ENCODE measurements around the gene PHACTR3. TPM values are rescaled to one million over a fixed set of nuclear protein-coding genes. Genes with fewer than 3 reads are reported as not detected.

Gene PHACTR3
- total RNA-seq, 6 experiments from 2014 or later: 0.12 to 0.35 (median 0.23) TPM; not detected in 2

DNA sequence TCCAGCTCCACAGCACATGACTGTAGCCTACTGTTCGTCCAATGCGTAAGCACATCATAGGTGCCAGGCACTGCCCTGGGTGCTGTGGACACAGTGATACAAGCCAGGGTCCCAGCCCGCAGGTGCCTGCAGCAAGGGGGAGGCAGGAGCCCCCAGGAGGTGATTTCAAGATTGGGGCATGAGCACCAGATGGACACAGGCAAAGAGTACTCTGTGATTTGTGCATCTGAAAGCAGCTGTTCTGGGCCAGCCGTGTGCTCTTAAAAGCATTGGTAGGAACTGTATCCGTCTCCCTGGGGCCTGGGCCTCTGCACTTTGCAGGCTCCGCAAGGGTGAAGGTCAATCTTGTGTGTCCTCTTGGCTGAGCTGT, 179.3 kb downstream of the PHACTR3 start:
- intact Hi-C loops (cut with DNase I): no loop called here
- no peak for DNase-seq
- 56% methylated on average over 3 of the region's 6 CpGs for WGBS (ENCODE audit: insufficient coverage, low coverage, low lambda C conversion rate, missing lambda C conversion rate)

DNA sequence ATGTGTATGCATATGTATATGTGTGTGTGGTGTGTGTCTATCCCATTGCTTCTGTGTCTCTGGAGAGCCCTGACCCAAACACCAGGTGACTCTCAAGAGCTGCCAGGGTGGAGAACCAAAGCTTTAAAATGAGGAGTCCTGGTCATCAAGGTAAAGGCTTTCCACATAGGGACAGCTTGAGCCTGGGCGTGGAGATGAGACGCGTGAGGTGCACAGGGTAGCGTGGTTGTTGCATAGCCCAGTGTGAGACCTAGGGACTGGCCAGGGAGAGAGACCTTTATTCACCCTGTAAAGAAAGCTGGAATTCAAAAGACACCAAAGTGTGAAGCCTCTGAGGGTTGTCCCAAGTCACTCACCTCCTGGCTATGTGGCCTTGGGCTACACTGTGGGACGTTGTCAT, 180.0 kb downstream of the PHACTR3 start:
- DNase-seq: no peak
- H3K27me3 ChIP-seq: no peaks in the 10 kb centered on the region
- intact Hi-C loops (cut with DNase I): no loop called here
- no peak for ATAC-seq
- no peak overlapping the region for H3K4me3 ChIP-seq
- no peaks in the 10 kb centered on the region for H3K4me1 ChIP-seq
- H3K9me3 ChIP-seq: no peaks in the 10 kb centered on the region
- H3K36me3 ChIP-seq: no peaks in the 10 kb centered on the region
- H3K27ac ChIP-seq: no peak overlapping the region
- WGBS (ENCODE audit: insufficient coverage, low coverage, low lambda C conversion rate, missing lambda C conversion rate): 72% methylated on average over 2 of the region's 5 CpGs
- no peak for TF ChIP-seq POLR2A (IDR thresholded peaks at IDR 0.05)
- TF ChIP-seq, protein P1, sequence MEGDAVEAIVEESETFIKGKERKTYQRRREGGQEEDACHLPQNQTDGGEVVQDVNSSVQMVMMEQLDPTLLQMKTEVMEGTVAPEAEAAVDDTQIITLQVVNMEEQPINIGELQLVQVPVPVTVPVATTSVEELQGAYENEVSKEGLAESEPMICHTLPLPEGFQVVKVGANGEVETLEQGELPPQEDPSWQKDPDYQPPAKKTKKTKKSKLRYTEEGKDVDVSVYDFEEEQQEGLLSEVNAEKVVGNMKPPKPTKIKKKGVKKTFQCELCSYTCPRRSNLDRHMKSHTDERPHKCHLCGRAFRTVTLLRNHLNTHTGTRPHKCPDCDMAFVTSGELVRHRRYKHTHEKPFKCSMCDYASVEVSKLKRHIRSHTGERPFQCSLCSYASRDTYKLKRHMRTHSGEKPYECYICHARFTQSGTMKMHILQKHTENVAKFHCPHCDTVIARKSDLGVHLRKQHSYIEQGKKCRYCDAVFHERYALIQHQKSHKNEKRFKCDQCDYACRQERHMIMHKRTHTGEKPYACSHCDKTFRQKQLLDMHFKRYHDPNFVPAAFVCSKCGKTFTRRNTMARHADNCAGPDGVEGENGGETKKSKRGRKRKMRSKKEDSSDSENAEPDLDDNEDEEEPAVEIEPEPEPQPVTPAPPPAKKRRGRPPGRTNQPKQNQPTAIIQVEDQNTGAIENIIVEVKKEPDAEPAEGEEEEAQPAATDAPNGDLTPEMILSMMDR (IDR thresholded peaks at IDR 0.05): no peak

More for the DNA sequence above, 179.3 kb downstream of the PHACTR3 start:
- TF ChIP-seq POLR2A (IDR thresholded peaks at IDR 0.05): no peak
- Histone ChIP-seq H3K27ac (no peak overlapping the region), H3K4me3 (no peak overlapping the region), H3K36me3 (no peaks in the 10 kb centered on the region), H3K4me1 (no peaks in the 10 kb centered on the region), H3K27me3 (no peaks in the 10 kb centered on the region), H3K9me3 (no peaks in the 10 kb centered on the region)
- ATAC-seq: no peak

DNA sequence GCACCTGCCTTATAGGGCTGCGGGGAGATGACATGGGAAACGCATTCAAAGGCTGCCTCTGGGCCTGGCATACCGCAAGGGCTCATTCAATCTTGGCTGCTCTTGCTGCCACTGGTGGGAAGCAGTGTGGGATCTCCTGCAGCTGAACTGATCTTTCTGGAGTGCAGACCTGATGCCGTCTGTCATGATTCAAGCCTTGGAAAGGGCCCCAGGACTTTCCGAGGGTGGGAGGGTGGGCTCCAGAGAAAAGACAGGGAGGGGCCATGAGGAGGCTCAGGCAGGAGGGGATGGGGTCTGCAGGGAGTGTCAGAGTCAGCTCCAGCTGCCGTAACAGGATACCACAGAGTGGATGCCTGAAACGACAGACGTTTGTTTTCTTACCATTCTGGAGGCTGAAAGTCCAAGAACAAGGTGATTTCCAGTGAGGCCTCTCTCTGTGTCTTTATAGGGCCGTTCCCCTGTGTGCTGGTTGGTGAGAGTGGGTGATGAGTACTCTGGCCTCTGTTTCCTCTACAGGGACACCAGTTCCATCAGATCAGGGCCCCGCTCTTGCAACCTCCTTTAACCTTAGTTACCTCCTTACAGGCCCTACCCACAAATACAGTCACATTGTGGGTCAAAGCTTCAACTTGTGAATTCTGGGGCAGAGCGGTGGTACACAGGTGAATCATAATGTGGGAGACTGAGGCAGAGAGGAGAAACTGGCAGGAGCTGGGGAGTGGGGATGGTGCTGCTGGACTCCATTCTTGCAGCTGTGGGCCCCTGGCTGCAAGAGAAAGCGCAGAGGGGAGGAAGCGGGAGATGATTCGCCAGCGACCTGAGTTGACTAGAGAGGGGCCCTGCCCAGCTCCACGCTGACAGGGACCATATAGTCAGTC, 180.7 kb downstream of the PHACTR3 start:
- Histone ChIP-seq H3K4me3 (no peak overlapping the region), H3K9me3 (no peaks in the 10 kb centered on the region), H3K27ac (no peak overlapping the region), H3K27me3 (no peaks in the 10 kb centered on the region), H3K4me1 (no peaks in the 10 kb centered on the region), H3K36me3 (no peaks in the 10 kb centered on the region)
- TF ChIP-seq, protein P1 (IDR thresholded peaks at IDR 0.05): no peak
- no peak for TF ChIP-seq POLR2A (IDR thresholded peaks at IDR 0.05)
- intact Hi-C loops (cut with DNase I): no loop called here
- 40% methylated on average over 12 of the region's 16 CpGs for WGBS (ENCODE audit: insufficient coverage, low coverage, low lambda C conversion rate, missing lambda C conversion rate)
- DNase-seq (no peak), ATAC-seq (no peak)

DNA sequence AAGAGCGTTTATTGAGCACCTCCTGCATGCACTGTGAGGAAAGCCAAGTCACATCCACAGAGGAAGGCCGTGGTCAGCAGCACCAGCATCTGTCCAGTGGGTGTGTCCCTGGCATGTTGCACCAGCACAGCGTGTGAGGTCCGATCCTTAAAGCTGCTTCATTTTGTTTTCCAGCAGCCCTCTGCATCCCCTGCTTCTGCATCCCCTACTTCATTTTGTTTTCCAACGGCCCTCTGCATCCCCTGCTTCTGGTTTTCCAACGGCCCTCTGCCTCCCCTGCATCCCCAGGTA, 181.3 kb downstream of the PHACTR3 start:
- H3K4me1 ChIP-seq: no peaks in the 10 kb centered on the region
- H3K9me3 ChIP-seq: no peaks in the 10 kb centered on the region
- DNase-seq: no peak
- TF ChIP-seq, protein P1 (IDR thresholded peaks at IDR 0.05): no peak
- TF ChIP-seq POLR2A (IDR thresholded peaks at IDR 0.05): no peak
- H3K27me3 ChIP-seq: no peaks in the 10 kb centered on the region
- ATAC-seq: no peak
- intact Hi-C loops (cut with DNase I): no loop called here
- H3K4me3 ChIP-seq: no peak overlapping the region
- H3K36me3 ChIP-seq: no peaks in the 10 kb centered on the region
- H3K27ac ChIP-seq: no peak overlapping the region
- WGBS (ENCODE audit: insufficient coverage, low coverage, low lambda C conversion rate, missing lambda C conversion rate): 13% methylated on average over 3 of the region's 6 CpGs

DNA sequence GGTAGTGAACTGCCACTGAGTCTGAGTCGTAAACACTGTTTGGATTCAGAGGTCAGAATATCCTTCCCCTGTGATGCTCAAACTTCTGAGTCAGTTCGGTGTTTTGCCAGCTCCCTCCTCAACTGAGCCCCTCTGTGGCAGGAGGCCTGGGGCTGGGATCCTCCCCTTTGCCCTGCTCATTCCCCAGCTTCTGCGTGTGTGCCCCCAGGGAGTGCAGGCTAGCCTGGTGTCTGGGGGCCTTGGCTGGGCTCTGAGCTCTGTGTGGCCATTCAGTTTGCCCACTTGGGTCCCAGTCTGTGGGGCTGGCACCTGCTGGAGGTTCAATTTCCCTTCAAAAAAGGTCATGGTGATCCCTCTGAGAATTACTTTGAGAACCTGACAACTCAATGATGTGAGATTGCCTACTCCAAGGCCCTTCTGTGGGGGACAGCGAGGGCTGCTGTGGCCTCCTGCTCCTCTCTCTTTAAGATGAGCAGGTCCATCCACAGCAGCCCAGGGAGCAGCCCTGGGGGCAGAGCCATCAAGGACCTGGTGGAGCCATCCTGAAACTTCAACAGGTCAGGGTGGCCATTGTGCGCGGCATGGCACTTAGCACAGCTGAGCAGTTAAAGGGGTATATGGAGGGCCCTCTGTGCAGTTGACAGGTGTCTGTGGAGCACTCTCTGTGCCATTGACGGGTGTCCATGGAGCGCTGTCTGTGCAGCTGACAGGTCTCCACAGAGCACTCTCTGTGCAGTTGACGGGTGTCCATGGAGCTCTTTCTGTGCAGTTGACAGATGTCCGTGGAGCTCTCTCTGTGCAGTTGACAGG, 181.9 kb downstream of the PHACTR3 start:
- 44% methylated on average over 3 of the region's 10 CpGs for WGBS (ENCODE audit: insufficient coverage, low coverage, low lambda C conversion rate, missing lambda C conversion rate)
- no peak for TF ChIP-seq POLR2A (IDR thresholded peaks at IDR 0.05)
- TF ChIP-seq, protein P1 (IDR thresholded peaks at IDR 0.05): no peak
- no peak for DNase-seq
- no peaks in the 10 kb centered on the region for H3K27me3 ChIP-seq
- no peaks in the 10 kb centered on the region for H3K4me1 ChIP-seq
- H3K4me3 ChIP-seq: no peak overlapping the region
- no peaks in the 10 kb centered on the region for H3K36me3 ChIP-seq
- no peaks in the 10 kb centered on the region for H3K9me3 ChIP-seq
- ATAC-seq: no peak
- intact Hi-C loops (cut with DNase I): no loop called here
- H3K27ac ChIP-seq: no peak overlapping the region

All from right lobe of liver (tissue), 6 donors.